ENCODE data around the gene ZNF106.

The ZNF106 gene

GRCh38 chr15:42404461-42405235, 86.3 kb downstream of the ZNF106 start:
- no peak for DNase-seq

DNA sequence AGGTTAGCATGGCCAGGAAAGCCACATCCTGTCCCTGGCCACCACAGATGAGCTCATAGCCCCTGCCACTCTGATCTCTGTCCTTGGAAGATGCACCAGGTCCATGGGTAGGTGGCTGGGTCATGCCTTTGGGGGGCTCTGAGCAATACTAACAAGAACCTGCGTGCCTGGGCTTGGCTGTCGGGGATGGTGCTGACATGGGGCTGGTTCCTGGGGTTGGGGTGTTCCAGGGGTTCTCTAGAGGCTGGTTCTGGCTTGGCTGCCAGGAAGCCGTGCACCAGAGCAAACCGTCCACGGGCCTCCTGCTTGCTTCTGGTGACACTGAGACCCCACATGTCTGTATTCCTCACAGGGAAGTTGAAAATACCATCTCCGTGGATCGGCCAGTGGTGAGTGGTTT, 87.6 kb downstream of the ZNF106 start:
- DNase-seq = no peak

- no peak for DNase-seq
Measured at GRCh38 chr15:42402455-42403205, 88.3 kb downstream of the ZNF106 start.

DNA sequence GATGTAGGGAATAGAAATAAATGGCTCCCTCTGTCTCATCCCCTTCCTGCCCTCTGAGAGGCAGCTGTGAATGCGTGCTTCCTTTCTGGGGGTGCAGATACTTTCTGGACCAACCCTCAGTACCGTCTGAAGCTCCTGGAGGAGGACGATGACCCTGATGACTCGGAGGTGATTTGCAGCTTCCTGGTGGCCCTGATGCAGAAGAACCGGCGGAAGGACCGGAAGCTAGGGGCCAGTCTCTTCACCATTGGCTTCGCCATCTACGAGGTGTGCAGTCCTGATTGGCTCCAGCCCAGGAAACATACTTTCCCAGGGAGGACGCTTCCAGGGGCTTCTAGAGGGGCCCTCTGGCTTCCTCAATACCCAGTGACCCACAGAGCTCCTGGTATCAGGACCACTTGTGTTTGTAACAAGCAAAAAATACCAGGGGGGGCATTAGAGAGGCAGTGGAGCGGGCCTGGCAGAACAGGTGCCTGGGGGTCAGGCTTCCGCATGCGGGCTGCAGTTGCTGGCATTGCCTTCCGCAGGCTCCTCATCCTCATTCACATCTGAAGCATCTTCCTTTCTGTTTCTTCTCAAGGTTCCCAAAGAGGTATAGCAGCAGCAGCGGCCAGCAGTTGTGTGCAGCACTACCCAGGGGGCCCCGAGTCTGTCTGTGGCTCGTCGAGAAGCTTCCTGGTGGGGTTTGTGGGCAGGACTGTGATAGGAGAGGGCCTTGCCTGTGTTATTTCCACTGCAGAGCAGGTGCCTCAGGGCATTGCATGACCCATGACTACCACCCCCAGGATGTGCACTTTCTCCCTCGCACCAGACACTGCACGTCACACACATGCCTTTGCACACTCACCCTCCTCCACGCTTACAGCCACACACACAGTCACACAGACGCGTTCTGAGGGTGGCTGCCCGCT, 89.1 kb downstream of the ZNF106 start:
- peak; percentile 8 for DNase-seq

GRCh38 chr15:42395838-42396237, 95.1 kb downstream of the ZNF106 start:
- no peak for DNase-seq

- DNase-seq = no peak
Measured at GRCh38 chr15:42394106-42394505, 96.8 kb downstream of the ZNF106 start.

GRCh38 chr15:42392309-42393024, 98.5 kb downstream of the ZNF106 start:
- no peak for DNase-seq

DNA sequence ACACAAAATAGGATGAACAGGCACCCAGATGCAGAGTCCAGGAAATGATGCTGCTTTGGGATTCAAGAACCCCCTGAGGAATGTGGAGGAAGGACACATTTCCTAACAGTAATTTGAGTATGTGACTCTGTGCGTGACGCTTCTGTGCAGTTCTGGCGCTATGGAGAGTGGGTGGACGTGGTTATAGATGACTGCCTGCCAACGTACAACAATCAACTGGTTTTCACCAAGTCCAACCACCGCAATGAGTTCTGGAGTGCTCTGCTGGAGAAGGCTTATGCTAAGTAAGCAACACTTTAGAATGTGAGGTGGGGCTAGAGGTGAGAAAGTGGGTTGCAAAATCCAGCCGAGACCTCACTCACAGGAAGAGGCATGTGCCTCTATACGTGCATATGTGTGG, 103.3 kb downstream of the ZNF106 start:
- DNase-seq = no peak

DNA sequence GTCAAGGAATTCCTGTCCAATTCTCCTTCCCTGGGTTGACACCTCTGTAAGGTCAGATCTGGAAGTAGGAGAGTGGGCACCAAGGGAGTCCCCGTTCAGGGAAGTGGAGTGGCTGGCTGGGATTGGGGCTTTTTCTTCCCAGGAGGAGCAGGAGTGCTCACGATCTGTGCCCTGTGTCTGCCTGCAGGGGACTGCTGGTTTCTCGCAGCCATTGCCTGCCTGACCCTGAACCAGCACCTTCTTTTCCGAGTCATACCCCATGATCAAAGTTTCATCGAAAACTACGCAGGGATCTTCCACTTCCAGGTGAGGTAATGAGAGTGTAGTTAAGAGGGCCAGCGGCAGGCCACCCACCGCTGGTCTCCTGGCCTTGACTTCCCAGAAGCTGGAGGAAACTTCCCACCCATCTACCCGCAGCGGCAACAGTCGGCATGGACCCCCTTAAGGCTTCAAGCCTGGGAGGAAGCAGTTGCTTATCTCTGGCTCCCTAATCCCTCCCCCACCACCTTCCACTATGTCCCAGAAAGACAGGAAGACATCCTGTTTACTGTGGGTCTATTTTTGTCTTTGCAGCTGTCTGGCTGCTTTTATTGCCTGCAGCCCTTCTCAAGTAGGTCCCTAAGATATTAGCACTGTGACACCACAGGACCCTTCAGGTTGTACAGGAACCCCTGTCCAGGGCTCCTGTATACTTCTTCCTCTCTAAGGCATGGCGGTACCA, 104.8 kb downstream of the ZNF106 start:
- no peak for DNase-seq

GRCh38 chr15:42385206-42385979, 105.5 kb downstream of the ZNF106 start:
- DNase-seq = peak; percentile 7

- DNase-seq = no peak
Measured at GRCh38 chr15:42384597-42384996, 106.3 kb downstream of the ZNF106 start.

DNA sequence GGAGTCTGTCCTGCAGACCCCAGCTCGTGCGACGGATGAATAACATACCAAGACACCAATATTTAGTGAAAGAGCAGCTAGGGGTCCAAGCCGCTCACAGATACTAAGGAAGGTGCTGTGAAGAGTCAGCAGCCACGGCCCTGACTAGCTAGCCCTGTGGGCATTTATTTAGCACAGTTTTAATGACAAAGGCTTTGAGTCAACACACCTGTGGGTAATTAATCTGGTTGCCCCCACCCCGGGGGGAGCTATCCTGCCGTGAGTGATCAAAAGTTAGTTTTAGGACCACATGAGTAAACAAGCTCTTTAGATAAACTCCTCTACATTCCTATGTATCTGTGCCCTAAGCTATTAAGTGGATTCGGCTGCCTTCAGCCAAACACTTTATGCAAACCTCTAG, 112.9 kb downstream of the ZNF106 start:
- no peak for DNase-seq

DNA sequence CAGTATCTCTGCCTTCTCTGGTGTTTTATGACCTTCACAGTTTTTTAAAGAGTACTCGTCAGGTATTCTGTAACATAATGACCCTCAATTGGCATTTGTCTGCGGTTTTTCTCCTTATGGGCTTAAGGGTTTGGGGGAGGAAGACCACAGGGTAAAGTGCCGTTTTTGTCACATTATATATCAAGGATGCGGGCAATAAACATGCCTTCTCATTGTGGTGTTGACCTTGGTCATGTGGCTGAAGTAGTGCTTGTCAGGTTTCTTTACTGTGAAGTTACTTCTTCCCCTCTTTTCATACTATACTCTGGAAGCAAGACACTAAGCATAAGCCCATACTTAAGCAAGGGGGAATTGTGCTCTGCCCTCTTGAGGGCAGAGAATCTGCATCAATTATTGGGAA, 115.0 kb downstream of the ZNF106 start:
- no peak for DNase-seq

GRCh38 chr15:42375252-42375651, 115.7 kb downstream of the ZNF106 start:
- DNase-seq = no peak

DNA sequence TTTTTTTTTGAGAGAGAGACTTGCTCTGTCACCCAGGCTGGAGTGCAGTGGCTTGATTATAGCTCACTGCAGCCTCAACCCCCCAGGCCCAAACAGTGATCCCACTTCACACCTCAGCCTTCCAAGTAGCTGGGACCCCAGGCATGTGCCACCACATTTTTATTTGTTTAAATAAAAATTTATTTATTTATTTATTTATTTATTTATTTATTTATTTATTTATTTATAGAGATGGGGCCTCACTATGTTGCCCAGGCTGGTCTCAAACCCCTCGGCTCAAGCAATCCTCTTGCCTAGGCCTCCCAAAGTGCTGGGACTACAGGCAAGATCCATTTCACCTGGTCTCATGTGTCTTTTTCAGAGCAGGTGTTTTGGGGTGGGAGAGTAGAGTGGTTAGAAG, 116.1 kb downstream of the ZNF106 start:
- no peak for DNase-seq

DNA sequence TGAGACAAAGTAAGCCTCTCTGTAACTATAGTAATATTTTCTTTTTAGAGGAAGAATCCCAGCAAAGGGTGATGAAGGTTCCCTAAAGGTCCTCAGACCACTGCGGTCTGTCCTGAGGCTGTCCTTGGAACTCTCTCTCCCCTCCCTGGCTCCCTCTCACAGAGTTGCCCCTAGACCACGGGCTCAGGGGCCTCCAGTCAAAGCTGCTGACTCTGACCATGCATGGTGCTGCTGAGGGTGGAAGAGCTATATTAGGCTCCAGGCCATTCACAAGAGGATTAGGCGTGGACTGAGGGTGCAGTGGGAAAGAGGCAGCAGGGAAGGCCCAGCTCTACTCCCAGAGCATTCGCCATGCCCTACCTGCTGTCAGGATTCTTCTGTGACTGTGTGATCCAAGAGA, 117.0 kb downstream of the ZNF106 start:
- no peak for DNase-seq

GRCh38 chr15:42373274-42373673, 117.7 kb downstream of the ZNF106 start:
- DNase-seq = no peak

DNA sequence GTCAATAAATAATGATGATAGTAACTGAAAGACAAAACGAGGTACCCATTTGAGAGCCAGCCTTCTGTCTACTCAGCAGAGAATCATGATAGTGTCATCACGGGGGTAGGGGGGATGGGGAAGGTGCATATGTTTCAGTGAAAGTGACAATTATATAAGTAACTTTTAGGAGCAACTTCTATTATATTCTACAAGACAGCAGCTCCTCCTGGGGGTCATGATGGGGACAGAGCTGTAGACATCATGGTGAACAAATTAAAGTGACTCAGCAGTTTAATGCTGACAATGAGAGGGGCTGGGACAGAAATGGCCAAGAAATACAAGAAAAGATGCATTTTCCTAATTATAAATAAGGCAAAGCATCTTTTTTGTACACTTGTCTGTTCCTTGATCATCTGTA, 119.8 kb downstream of the ZNF106 start:
- no peak for DNase-seq

DNA sequence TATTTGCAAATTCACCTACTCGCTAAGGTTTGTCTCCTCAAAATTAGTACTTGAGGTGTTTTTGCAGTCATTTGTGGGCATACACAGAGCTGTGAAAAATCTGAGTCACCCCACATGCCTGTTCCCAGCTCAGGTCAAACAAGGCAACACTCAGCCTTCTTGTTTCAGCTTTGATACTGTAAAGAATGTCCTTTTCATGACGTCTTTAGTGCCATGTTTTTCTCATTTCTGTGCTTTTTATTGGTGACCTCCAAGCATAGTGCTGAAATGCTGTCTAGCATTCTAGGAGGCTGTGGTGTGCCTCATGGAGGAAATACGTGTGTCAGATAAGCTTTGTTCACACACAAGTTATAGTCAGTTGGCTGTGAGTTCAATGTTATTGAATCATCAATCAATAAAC, 122.8 kb downstream of the ZNF106 start:
- no peak for DNase-seq

GRCh38 chr15:42367041-42367440, 123.9 kb downstream of the ZNF106 start:
- peak; percentile 5 for DNase-seq

- DNase-seq = no peak
Measured at GRCh38 chr15:42365921-42366550, 124.9 kb downstream of the ZNF106 start.
